Skeletal muscle tissue (tissue), 4 donors: ENCODE data around the gene ZKSCAN8. TPM values are rescaled to one million over a fixed set of nuclear protein-coding genes. Genes with fewer than 3 reads are reported as not detected.
A peak's percentile ranks its signal among the peaks of the same experiment; 100 is the strongest.

Experiments used
- H3K27ac ChIP-seq: one replicate; pipeline ENCODE4 v1.7.0; 2013; ENCODE audit warnings: mild to moderate bottlenecking, low read depth, low read length, inconsistent platforms
- H3K27me3 ChIP-seq, 3 donors: one replicate each; pipeline ENCODE4 v1.7.0; 2013; ENCODE audit warnings: low read length in 3 of 3; ENCODE audit not compliant: control insufficient read depth in 3 of 3, insufficient read depth in 3 of 3
- H3K36me3 ChIP-seq, 3 donors: one replicate each; pipeline ENCODE4 v1.7.0; 2013; ENCODE audit warnings: low read length in 3 of 3; ENCODE audit not compliant: control insufficient read depth in 3 of 3, insufficient read depth in 3 of 3
- H3K4me1 ChIP-seq, 3 donors: one replicate each; pipeline ENCODE4 v1.7.0; 2013; ENCODE audit warnings: low read length in 3 of 3, mild to moderate bottlenecking in 3 of 3; ENCODE audit not compliant: control insufficient read depth in 3 of 3, insufficient read depth in 3 of 3
- H3K4me3 ChIP-seq, 3 donors: one replicate each; pipeline ENCODE4 v1.7.0; 2013; ENCODE audit warnings: low read length in 3 of 3
- H3K9ac ChIP-seq, 3 donors: one replicate each; pipeline ENCODE4 v1.7.0; 2013; ENCODE audit warnings: low read length in 3 of 3, mild to moderate bottlenecking in 3 of 3, moderate library complexity in 2 of 3, low read depth in 1 of 3
- H3K9me3 ChIP-seq, 3 donors: one replicate each; pipeline ENCODE4 v1.7.0; 2013; ENCODE audit warnings: low read length in 3 of 3; ENCODE audit not compliant: control insufficient read depth in 3 of 3
- total RNA-seq: library from RNA; depleted of rRNA; stranded (reverse); fragments of >200 nt; gene quantifications from one replicate; pipeline ENCODE4 v1.2.3, GENCODE V29; 2014
- donor health status: Osteomylitis.

ZKSCAN8 gene
- total RNA-seq, 1 donor from 2014 or later, result 16.2 TPM

DNA sequence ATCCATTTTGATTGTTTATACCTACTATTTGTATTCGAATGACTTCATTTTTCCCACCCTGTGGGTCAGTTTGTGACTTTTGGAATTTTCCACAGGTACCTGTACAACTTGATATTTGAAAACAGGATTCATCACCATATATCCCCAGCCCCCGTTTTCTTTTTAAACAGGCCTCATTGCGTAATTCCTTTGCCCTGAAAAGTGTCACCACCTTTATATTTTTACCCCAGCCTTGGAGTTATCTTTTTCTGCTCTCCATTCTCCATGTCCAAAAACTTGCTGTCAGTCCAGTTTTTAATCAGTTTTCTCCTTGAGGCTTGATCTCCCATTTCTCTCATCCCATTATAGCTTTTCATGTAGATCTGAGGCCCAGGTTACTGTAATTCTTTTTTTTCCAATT lies 16.6 kb downstream of the ZKSCAN8 start:
- Histone ChIP-seq H3K4me1 (peaks cover 6 to 8% (median 8%) of the 10 kb centered on the region in 3 donors), H3K27ac (no peak overlapping the region), H3K36me3 (peaks cover 14 to 48% (median 39%) of the 10 kb centered on the region in 3 donors), H3K9ac (no peak overlapping the region), H3K9me3 (peaks cover 0 to 8% (median 0%) of the 10 kb centered on the region in 3 donors), H3K27me3 (no peaks in the 10 kb centered on the region), H3K4me3 (no peak overlapping the region)

DNA sequence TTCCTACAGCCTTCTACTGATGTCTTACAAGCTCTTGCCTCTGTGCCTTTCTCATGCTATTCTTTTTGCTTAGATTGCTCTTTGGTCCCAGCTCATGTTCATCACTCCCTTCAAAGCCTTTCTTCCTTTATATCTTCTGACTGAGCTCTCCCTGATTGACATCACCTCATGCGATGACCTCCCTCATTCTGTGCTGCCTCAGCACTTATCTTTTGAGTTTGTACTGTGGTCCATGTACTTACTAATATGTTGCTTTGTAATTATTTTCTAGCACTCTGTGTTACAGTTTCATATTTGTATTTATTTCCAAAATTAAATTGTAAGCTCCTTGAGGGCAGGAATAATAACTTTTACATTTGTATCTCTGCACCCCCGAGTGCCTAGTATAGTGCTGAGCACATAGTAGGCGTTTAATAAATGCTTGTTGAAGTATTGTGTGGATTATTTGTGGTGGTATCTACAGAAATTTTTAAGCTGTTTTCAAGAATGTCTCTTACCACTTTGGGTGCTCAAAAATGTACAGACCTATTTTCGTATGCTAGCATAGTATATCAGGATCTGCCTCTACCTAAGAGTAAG lies 17.4 kb downstream of the ZKSCAN8 start:
- Histone ChIP-seq H3K27ac (no peak overlapping the region), H3K9ac (no peak overlapping the region), H3K36me3 (peaks cover 6 to 40% (median 31%) of the 10 kb centered on the region in 3 donors), H3K4me1 (peaks cover 6 to 8% (median 8%) of the 10 kb centered on the region in 3 donors), H3K9me3 (no peaks in the 10 kb centered on the region), H3K4me3 (no peak overlapping the region), H3K27me3 (no peaks in the 10 kb centered on the region)

DNA sequence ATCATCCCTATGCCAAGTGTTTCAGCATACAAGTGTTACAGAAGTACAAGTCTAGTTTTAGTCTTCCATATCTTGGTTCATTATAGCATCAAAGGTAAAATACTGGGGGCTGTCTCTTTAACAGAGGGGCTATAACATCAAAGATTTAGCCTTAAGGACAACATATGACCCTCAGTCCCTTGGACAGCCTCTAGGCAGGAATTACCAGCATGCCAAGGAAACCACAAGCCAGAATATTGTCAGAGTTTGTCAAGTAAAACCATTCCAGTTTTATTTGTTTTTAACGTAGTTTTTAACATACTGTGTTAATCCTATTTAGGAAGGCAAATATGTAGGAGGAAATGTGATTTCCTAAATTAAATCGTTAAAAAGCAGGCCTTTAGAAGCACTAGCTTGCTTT lies 18.6 kb downstream of the ZKSCAN8 start:
- Histone ChIP-seq H3K9ac (no peak overlapping the region), H3K36me3 (peaks cover 0 to 29% (median 21%) of the 10 kb centered on the region in 3 donors), H3K4me3 (no peak overlapping the region), H3K27me3 (no peaks in the 10 kb centered on the region), H3K4me1 (peaks cover 6 to 8% (median 8%) of the 10 kb centered on the region in 3 donors), H3K27ac (no peak overlapping the region), H3K9me3 (no peaks in the 10 kb centered on the region)

DNA sequence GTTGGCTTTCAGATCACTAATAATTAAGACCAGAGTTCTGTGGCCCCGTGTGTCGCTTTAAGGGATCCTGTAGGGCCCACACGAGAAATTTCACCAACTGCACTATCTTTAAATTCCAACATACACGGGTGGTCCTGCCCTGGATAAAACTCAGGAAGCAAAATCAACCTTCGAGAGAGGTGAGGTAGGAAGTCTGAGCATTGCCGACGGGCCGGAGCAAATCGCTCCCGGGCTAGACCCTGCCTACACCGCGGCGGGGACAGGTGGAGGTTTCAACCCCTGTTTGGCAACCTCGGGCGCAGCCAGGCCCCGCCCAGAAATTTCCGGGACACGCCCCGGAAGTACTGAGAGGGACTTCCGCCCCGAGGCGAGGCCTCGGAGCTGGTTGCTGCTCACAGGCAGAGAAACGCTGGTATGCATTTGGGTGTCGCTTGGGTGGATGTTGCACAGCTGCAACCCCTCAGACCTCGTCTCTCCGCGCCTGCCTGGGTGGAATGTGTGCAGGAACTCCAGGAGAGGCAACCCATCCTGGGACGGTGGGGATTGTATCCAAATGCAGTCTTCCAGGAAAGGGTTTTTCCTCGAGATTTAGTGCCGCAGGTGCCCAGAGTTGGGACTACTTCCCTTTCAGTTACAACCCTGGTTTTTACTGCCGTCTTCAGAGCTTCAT lies 19.9 kb downstream of the ZKSCAN8 start:
- Histone ChIP-seq H3K9ac (peak overlapping the region; percentile 19 to 75 (median 28)), H3K36me3 (peaks cover 0 to 17% (median 14%) of the 10 kb centered on the region in 3 donors), H3K4me3 (peak overlapping the region; percentile 72 to 85 (median 78)), H3K4me1 (peaks cover 6 to 8% (median 8%) of the 10 kb centered on the region in 3 donors), H3K27ac (no peak overlapping the region), H3K27me3 (no peaks in the 10 kb centered on the region), H3K9me3 (no peaks in the 10 kb centered on the region)

DNA sequence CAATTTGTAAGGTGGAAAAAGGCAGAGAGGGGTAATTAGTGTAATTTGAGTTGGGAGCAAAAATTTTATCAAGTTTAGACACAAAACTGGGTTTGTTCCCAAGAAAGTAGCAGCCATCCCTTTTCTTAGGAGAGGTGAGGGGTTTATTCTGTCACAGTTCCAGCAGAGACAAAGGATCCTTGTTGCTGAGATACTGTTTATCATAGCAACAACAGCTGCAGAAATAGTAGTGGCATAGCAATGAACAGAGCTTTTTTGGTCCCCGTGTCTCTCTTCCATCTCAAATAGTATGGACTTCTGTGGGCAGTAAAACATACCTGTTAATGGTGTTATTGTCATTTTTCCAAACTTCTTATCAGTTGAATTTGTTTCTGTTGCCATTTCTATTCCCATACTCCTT lies 23.9 kb downstream of the ZKSCAN8 start:
- Histone ChIP-seq H3K4me3 (no peak overlapping the region), H3K36me3 (peaks cover 0 to 12% (median 10%) of the 10 kb centered on the region in 3 donors), H3K27ac (no peak overlapping the region), H3K27me3 (no peaks in the 10 kb centered on the region), H3K4me1 (peaks cover 6 to 8% (median 8%) of the 10 kb centered on the region in 3 donors), H3K9ac (no peak overlapping the region), H3K9me3 (no peaks in the 10 kb centered on the region)

DNA sequence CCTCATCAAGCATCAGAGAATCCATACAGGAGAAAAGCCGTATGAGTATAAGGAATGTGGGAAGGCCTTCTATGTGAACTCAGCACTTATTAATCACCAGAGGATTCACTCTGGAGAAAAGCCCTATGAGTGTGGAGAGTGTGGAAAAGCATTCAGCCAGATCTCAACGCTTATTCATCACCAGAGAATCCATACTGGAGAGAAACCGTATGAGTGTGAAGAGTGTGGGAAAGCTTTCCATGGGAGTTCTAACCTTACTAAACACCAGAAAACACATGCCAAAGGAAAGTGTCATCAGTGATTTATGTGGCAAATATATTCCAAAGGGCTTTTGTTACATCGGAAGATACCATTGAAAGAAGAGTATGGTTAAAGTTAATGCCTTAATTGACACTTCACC lies 25.4 kb downstream of the ZKSCAN8 start:
- no peak overlapping the region for H3K4me3 ChIP-seq
- no peaks in the 10 kb centered on the region for H3K27me3 ChIP-seq
- H3K9me3 ChIP-seq, result no peaks in the 10 kb centered on the region
- peaks cover 4 to 19% (median 12%) of the 10 kb centered on the region in 3 donors for H3K36me3 ChIP-seq
- no peak overlapping the region for H3K27ac ChIP-seq
- H3K4me1 ChIP-seq, result peaks cover 2 to 3% (median 2%) of the 10 kb centered on the region in 3 donors
- no peak overlapping the region for H3K9ac ChIP-seq

DNA sequence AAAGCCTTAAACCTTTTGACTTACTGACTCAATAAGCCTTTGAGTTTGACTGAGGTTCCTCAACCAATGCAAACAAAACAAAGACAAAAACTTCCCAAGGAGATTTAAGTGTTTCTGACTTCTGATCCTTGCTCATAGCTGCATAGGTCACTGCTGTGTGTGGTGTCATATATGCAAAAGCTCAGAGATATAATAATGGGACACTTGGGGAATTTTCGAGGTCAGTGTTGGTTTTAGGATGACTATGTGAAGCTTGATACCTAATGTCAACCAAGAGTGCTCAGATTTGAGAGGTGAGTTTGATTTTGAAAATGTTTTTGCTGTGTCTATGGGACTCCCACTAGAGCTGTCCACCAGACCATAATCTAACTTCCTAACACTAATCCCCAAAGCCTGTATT lies 26.2 kb downstream of the ZKSCAN8 start:
- H3K27ac ChIP-seq, result no peak overlapping the region
- no peak overlapping the region for H3K9ac ChIP-seq
- no peaks in the 10 kb centered on the region for H3K4me1 ChIP-seq

DNA sequence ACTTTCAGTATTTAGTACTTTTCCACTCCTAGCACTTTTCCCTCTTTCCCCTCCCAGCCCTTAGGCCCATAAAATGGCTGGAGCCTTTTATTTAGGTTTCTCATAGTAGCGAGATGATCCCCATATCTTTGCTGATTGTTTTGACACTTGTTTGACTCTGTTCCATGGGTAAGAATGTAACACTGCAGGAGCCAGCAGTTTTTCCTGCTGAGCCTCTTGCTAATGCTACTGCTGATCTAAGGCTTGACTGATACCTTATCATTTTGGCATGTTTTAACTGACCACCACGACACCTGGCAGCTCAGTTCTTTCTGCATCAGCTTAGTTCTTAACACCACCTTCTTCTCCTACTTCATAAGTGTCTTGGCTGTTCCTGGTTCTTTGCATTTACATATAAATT lies 29.6 kb downstream of the ZKSCAN8 start:
- H3K36me3 ChIP-seq, result peaks cover 5 to 19% (median 12%) of the 10 kb centered on the region in 3 donors
- H3K27ac ChIP-seq, result no peak overlapping the region
- H3K27me3 ChIP-seq, result no peaks in the 10 kb centered on the region
- H3K4me3 ChIP-seq, result no peak overlapping the region
- H3K4me1 ChIP-seq, result no peaks in the 10 kb centered on the region
- no peak overlapping the region for H3K9ac ChIP-seq
- peaks cover 0 to under 1% (median 0%) of the 10 kb centered on the region in 3 donors for H3K9me3 ChIP-seq

More for the DNA sequence above, 26.2 kb downstream of the ZKSCAN8 start:
- H3K9me3 ChIP-seq, result no peaks in the 10 kb centered on the region
- H3K36me3 ChIP-seq, result peaks cover 5 to 19% (median 12%) of the 10 kb centered on the region in 3 donors
- no peak overlapping the region for H3K4me3 ChIP-seq
- H3K27me3 ChIP-seq, result no peaks in the 10 kb centered on the region

DNA sequence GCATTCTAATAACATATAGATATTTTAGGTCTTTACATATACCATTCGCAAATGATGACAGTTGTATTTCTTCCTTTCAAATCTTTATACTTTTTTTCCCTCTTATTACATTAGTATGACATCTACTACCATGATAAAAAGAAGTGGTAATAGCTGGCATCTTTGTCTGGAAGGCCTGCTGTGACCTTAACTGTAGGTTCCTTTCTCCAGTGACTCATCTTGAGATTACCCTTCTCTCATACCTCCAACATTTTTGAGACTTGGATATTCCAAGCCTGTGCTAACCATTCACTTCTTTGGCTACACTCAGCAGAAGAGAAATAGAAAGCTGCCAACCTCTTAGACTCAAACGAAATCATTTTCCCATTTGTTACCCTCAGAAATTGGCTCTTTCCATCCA lies 30.3 kb downstream of the ZKSCAN8 start:
- Histone ChIP-seq H3K9ac (no peak overlapping the region), H3K27me3 (no peaks in the 10 kb centered on the region), H3K4me3 (no peak overlapping the region), H3K4me1 (no peaks in the 10 kb centered on the region), H3K36me3 (peaks cover 5 to 14% (median 9%) of the 10 kb centered on the region in 3 donors), H3K9me3 (peaks cover 0 to 2% (median 0%) of the 10 kb centered on the region in 3 donors), H3K27ac (no peak overlapping the region)

DNA sequence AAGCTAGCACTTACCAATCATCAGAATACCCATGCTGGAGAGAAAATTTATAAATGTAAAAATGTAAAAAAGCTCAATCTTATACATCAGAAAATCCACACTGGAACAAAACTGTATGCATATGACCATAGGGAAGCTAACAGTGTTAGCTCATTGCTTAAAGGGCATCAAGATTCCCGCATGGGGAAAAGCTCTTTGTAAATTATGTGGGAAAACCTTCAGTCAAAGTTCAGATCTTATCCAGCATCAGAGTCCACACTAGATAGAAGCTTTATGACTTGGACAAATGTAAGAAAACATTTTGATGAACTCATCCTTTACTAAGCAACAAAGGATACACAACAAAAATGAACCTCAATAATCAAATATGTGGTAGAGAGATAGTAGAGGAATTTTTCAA lies 34.7 kb downstream of the ZKSCAN8 start:
- H3K4me1 ChIP-seq, result no peaks in the 10 kb centered on the region
- H3K4me3 ChIP-seq, result no peak overlapping the region
- no peaks in the 10 kb centered on the region for H3K27me3 ChIP-seq
- H3K9ac ChIP-seq, result no peak overlapping the region
- no peak overlapping the region for H3K27ac ChIP-seq
- H3K9me3 ChIP-seq, result peaks cover 0 to 2% (median 0%) of the 10 kb centered on the region in 3 donors
- peaks cover under 1 to 3% (median under 1%) of the 10 kb centered on the region in 3 donors for H3K36me3 ChIP-seq
